Gastroesophageal sphincter (tissue), 4 donors: ENCODE measurements around the gene FHIT. TPM values are rescaled to one million over a fixed set of nuclear protein-coding genes. Genes with fewer than 3 reads are reported as not detected.

ENCODE experiments used
- ATAC-seq: fragments of 150-250 bp; one replicate; pipeline ENCODE4 v1.9.1; 2016; ENCODE audit warnings: mild to moderate bottlenecking, moderate library complexity
- H3K27ac ChIP-seq, 4 donors: fragments of 200-600 bp; sonication (generic) in 3 of 4; 1 replicate in 3 of 4; 2 replicates in 1 of 4; pipeline ENCODE4 v1.5.1; 2016 to 2019
- H3K27me3 ChIP-seq: fragments of 200-600 bp; sonication (generic); one replicate; pipeline ENCODE4 v1.5.1; 2019
- H3K36me3 ChIP-seq, 2 donors: fragments of 200-600 bp; sonication (generic); one replicate each; pipeline ENCODE4 v1.5.1; 2019; ENCODE audit warnings: control low read depth in 1 of 2
- H3K4me1 ChIP-seq, 3 donors: fragments of 200-600 bp; sonication (generic); 1 replicate in 2 of 3; 2 replicates in 1 of 3; pipeline ENCODE4 v1.5.1; 2016 to 2019; ENCODE audit warnings: control low read depth in 2 of 3
- H3K4me3 ChIP-seq, 2 donors: fragments of 200-600 bp; sonication (generic); one replicate each; pipeline ENCODE4 v1.5.1; 2019; ENCODE audit warnings: mild to moderate bottlenecking in 1 of 2, moderate library complexity in 1 of 2
- H3K9me3 ChIP-seq, 3 donors: fragments of 200-600 bp; sonication (generic); one replicate each; pipeline ENCODE4 v1.5.1; 2017 to 2019; ENCODE audit warnings: control low read depth in 2 of 3
- EP300 ChIP-seq: sonication (generic); formaldehyde crosslinking; IDR thresholded peaks from one replicate; pipeline ENCODE4 v1.6.1; 2017; ENCODE audit warnings: antibody characterized with exemption, mild to moderate bottlenecking
- POLR2A ChIP-seq, 2 donors: fragments of 450-650 bp; IDR thresholded peaks; one replicate each; pipeline ENCODE4 v1.6.1; 2017; ENCODE audit warnings: antibody characterized with exemption in 2 of 2, mild to moderate bottlenecking in 2 of 2, moderate library complexity in 1 of 2
- POLR2AphosphoS5 ChIP-seq: sonication (generic); formaldehyde crosslinking; IDR thresholded peaks from one replicate; pipeline ENCODE4 v1.6.1; 2017; ENCODE audit warnings: antibody characterized with exemption
- WGBS, 2 donors: methylation state at CpG; one replicate each; pipeline ENCODE4 v1.1.5; 2018; ENCODE audit warnings: low coverage in 1 of 2; 5-methylcytosine and 5-hydroxymethylcytosine counted together
- total RNA-seq, 4 donors: library from RNA; depleted of rRNA; stranded (reverse); fragments of >200 nt; gene quantifications; one replicate each; pipeline ENCODE4 v1.1.0, GENCODE V29; 2016
- TF ChIP-seq, protein P1 (sequence below), 4 experiments: fragments of 200-600 bp in 2 of 4; fragments of 450-650 bp in 2 of 4; sonication (generic) in 1 of 4; IDR thresholded peaks; one replicate each; pipeline ENCODE4 v1.5.1; 2017 to 2019; ENCODE audit warnings: antibody characterized with exemption in 4 of 4, mild to moderate bottlenecking in 2 of 4, moderate library complexity in 2 of 4

FHIT gene
- total RNA-seq, 4 donors from 2014 or later, result 1.4 to 7.3 (median 3.9) TPM

DNA sequence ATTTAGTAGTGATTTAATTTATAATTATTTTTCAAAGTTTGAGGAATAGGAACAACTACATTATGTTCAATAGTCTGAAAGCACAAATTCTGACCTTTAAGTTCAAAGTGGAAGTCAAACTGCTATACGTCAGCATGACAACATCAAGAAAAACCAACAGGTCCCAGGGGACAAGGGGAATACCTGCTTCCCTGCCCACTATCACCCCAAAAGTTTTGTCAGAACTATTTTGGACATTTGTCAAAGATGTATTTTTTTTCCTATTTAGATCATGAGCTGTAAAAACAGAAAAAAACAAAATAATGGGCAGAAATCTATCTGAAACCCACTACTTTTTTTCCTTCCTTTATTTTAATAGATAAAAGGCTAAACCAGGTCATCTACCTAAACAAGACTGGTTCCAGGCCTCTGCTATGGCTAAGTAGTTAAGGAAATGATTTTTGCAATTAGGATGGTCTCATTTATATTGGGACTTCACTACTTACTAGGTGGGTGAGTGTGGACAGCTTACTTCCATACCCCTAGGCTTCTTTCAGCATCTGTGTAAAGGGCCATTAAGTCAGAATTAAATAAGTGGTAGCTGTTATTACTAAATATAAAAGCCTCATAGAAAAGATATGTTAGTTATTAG lies 746.3 kb downstream of the FHIT start:
- H3K4me1 ChIP-seq, result no peaks in the 10 kb centered on the region
- H3K27me3 ChIP-seq, result no peaks in the 10 kb centered on the region
- no peaks in the 10 kb centered on the region for H3K9me3 ChIP-seq
- no peak overlapping the region for H3K27ac ChIP-seq
- TF ChIP-seq POLR2AphosphoS5 (no peak), POLR2A (IDR thresholded peaks at IDR 0.05) (no peak), EP300 (no peak)
- TF ChIP-seq, protein P1, sequence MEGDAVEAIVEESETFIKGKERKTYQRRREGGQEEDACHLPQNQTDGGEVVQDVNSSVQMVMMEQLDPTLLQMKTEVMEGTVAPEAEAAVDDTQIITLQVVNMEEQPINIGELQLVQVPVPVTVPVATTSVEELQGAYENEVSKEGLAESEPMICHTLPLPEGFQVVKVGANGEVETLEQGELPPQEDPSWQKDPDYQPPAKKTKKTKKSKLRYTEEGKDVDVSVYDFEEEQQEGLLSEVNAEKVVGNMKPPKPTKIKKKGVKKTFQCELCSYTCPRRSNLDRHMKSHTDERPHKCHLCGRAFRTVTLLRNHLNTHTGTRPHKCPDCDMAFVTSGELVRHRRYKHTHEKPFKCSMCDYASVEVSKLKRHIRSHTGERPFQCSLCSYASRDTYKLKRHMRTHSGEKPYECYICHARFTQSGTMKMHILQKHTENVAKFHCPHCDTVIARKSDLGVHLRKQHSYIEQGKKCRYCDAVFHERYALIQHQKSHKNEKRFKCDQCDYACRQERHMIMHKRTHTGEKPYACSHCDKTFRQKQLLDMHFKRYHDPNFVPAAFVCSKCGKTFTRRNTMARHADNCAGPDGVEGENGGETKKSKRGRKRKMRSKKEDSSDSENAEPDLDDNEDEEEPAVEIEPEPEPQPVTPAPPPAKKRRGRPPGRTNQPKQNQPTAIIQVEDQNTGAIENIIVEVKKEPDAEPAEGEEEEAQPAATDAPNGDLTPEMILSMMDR (IDR thresholded peaks at IDR 0.05), result no peak
- no peak overlapping the region for H3K4me3 ChIP-seq
- H3K36me3 ChIP-seq, result no peaks in the 10 kb centered on the region
- no peak for ATAC-seq
- 43 to 100% methylated on average over 1 of the region's 1 CpG for WGBS, 2 donors

DNA sequence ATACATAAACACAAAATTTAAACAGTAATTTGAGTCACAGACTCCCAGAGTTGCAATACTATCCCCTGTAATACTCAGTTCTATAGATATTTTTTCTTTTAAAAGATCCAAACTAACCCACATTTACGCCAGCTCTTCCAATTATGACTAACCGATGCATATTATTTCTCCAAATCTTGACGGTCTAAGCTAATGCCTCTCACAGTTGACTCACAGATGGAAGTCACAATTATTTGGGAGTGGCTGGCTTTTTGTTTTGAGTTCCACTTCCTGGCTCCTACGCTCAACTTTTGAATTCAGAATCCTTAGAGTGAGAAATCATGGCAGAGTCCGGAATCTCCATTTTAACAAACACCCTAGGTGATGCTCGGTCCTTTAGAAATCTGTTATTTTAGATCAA lies 749.9 kb downstream of the FHIT start:
- no peak for TF ChIP-seq POLR2AphosphoS5
- TF ChIP-seq POLR2A (IDR thresholded peaks at IDR 0.05), result no peak
- no peak for TF ChIP-seq EP300
- TF ChIP-seq, protein P1 (IDR thresholded peaks at IDR 0.05), result no peak
- WGBS, 2 donors, result 96% methylated on average over 4 to 6 of the region's 6 CpGs
- no peaks in the 10 kb centered on the region for H3K9me3 ChIP-seq
- no peaks in the 10 kb centered on the region for H3K27me3 ChIP-seq
- no peaks in the 10 kb centered on the region for H3K4me1 ChIP-seq
- no peak overlapping the region for H3K27ac ChIP-seq
- ATAC-seq, result no peak
- no peak overlapping the region for H3K4me3 ChIP-seq
- H3K36me3 ChIP-seq, result no peaks in the 10 kb centered on the region

DNA sequence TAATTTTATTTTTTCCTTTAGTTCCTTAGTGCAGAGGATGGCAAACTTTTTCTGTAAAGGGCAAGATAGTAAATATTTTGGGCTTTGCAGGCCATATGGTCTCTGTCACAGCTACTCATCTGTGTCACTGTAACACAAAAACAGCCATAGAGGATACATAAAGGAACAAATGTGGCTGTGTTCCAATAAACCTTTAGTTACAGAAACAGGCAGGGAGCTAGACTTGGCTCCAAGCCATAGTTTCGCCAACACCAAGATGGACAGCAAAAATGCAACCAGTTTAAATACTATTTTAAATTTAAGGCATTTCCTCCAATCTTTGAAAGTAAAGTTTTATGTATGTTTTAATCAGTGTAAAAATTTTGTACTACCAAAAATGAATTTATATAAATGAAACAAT lies 753.4 kb downstream of the FHIT start:
- Histone ChIP-seq H3K4me1 (no peaks in the 10 kb centered on the region), H3K27ac (no peak overlapping the region), H3K27me3 (no peaks in the 10 kb centered on the region), H3K36me3 (no peaks in the 10 kb centered on the region), H3K9me3 (no peaks in the 10 kb centered on the region), H3K4me3 (no peak overlapping the region)
- no peak for ATAC-seq
- TF ChIP-seq POLR2AphosphoS5 (no peak), POLR2A (IDR thresholded peaks at IDR 0.05) (no peak), EP300 (no peak)
- TF ChIP-seq, protein P1 (IDR thresholded peaks at IDR 0.05), result no peak
- 29 to 47% methylated on average over 1 of the region's 1 CpG for WGBS, 2 donors

DNA sequence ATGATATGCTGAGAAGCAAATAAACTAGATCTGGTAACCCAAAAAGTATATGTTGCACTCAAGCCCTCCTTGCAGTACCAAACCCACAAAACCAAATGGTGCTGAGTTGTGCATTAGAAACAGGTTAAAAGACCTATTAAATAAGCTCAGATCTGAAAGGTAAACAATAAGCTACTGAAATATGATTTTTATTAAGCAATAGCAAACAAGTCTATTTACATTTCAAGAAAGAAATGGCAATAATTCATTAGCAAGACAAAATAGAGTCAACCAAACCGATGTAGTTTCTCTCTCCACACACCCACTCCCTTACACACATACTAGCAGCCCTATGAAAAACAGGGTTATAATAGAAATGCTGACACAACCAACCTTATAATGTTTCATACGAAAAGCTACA lies 760.3 kb downstream of the FHIT start:
- no peak for ATAC-seq
- H3K27me3 ChIP-seq, result no peaks in the 10 kb centered on the region
- TF ChIP-seq EP300 (no peak), POLR2AphosphoS5 (no peak), POLR2A (IDR thresholded peaks at IDR 0.05) (no peak)
- TF ChIP-seq, protein P1 (IDR thresholded peaks at IDR 0.05), result no peak
- 75 to 86% methylated on average over 2 of the region's 2 CpGs for WGBS, 2 donors
- H3K4me1 ChIP-seq, result no peaks in the 10 kb centered on the region
- H3K36me3 ChIP-seq, result no peaks in the 10 kb centered on the region
- no peak overlapping the region for H3K4me3 ChIP-seq
- no peaks in the 10 kb centered on the region for H3K9me3 ChIP-seq
- no peak overlapping the region for H3K27ac ChIP-seq

DNA sequence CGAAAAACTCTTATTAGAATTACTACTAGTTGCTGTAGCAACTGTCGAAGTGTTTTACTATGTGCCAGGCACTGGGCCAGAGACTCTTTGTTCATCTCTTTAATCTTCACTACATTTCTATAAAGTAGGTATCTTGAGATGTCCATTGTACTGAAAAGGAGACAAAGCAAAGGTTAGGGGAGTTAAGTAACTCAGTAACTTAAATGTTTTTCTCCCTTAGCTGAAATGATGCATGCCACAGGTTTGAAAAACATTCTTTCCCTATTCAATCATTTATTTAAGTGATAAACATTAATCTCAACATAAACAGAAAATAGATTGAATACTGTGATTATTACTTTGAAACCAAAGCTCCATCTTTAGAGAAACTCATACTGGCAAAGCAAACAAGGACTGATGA lies 776.2 kb downstream of the FHIT start:
- Histone ChIP-seq H3K27me3 (no peaks in the 10 kb centered on the region), H3K9me3 (no peaks in the 10 kb centered on the region), H3K36me3 (no peaks in the 10 kb centered on the region), H3K4me1 (no peaks in the 10 kb centered on the region), H3K27ac (no peak overlapping the region), H3K4me3 (no peak overlapping the region)
- ATAC-seq, result no peak
- 11 to 39% methylated on average over 2 of the region's 2 CpGs for WGBS, 2 donors
- TF ChIP-seq EP300 (no peak), POLR2A (IDR thresholded peaks at IDR 0.05) (no peak), POLR2AphosphoS5 (no peak)
- TF ChIP-seq, protein P1 (IDR thresholded peaks at IDR 0.05), result no peak
